Breast epithelium (tissue), 3 donors: Measurements from ENCODE around the gene TENM3.

ENCODE experiments used
- CTCF ChIP-seq, 3 donors: fragments of 450-650 bp; IDR thresholded peaks; one replicate each; pipeline ENCODE4 v1.5.1; 2016 to 2017; ENCODE audit warnings: antibody characterized with exemption in 3 of 3, mild to moderate bottlenecking in 3 of 3, moderate library complexity in 3 of 3
- POLR2AphosphoS5 ChIP-seq, 3 donors: sonication (generic); formaldehyde crosslinking; IDR thresholded peaks; one replicate each; pipeline ENCODE4 v1.6.1; 2017; ENCODE audit warnings: antibody characterized with exemption in 3 of 3

GRCh38 chr4:182504463-182504862 is 261.3 kb downstream of the TENM3 start:
- TF ChIP-seq CTCF (IDR thresholded peaks at IDR 0.05) (no peak), POLR2AphosphoS5 (IDR thresholded peaks at IDR 0.05) (no peak)
